ENCODE data around the gene ACTL8.

The ACTL8 gene

GRCh38 chr1:17713993-17714392 is 41.1 kb upstream of the ACTL8 start:
- Histone ChIP-seq H3K4me1 (ENCODE audit: low read length) (no peaks in the 10 kb centered on the region), H3F3A (ENCODE audit: insufficient read depth, low read length) (no peaks in the 10 kb centered on the region), H4K20me1 (ENCODE audit: insufficient read depth, low read length) (no peaks in the 10 kb centered on the region), H3K9me3 (replicated peaks; ENCODE audit: insufficient read depth, low read length) (no peaks in the 10 kb centered on the region), H3K79me2 (ENCODE audit: low read length) (no peaks in the 10 kb centered on the region), H3K4me3 (ENCODE audit: low read length) (no peak overlapping the region), H3K27me3 (replicated peaks; ENCODE audit: insufficient read depth, low read length) (peaks cover 96% of the 10 kb centered on the region), H3K9ac (ENCODE audit: low read length) (no peak overlapping the region), H3K4me2 (ENCODE audit: low read depth, low read length) (no peak overlapping the region), H3K9me2 (replicated peaks; ENCODE audit: insufficient read depth, low read length) (no peaks in the 10 kb centered on the region), H2AFZ (ENCODE audit: low read length) (no peak overlapping the region), H3K27ac (ENCODE audit: low read length) (no peak overlapping the region), H3K36me3 (replicated peaks; ENCODE audit: insufficient read depth, low read length) (no peaks in the 10 kb centered on the region)
- DNase-seq, result no peak
- TF ChIP-seq EZH2phosphoT487 (IDR thresholded peaks at IDR 0.05; ENCODE audit: low read length), result no peak
- TF ChIP-seq EZH2 (optimal IDR thresholded peaks at IDR 0.05; ENCODE audit: low read depth, low read length), result no peak
- TF ChIP-seq CTCF (IDR thresholded peaks at IDR 0.05; ENCODE audit: low read length), result no peak

DNA sequence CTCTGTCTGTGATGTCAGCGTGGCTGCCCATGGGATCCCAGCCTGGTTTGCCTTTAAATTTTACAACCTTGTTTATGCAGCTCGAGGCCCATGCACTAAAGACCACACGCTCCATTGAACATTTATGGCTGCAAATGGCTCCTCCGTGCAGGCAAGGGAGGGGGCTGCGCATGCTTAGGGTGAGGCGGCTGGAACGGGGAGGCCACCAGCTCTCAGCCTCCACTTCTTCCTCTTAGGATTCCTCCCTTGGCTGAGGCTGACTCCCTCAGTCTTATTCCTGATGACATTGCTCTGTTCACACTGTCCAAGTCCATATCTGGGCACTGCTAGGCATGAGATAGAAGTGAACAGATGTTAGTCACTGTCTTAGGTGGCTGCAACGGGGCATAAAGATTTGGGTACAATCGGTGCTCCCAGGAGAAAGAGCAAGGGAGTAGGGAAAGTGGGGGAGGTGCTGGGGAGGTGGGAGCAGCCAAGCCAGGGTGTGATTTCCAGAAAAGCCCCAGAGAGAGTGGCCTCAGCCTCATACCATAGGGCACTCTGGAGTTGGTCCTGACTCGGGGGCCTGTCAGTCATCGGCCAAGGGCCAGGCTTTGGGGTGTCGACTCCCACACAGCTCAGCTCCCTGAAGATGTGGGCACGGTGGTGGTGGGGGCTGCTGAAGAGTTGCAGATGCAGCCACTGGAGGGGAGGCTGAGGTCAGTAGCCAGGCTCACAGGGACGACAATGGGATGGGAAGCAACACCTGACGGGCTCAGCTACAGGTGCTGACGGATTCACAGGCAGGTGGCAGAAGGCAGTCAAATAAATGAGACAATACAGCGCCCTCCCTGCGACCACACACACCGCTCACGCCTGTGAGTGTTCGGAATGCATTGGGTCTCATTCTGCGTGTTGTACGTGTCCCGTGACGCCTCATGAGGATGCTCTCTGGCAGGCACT is 37.3 kb upstream of the ACTL8 start:
- no peak for DNase-seq

DNA sequence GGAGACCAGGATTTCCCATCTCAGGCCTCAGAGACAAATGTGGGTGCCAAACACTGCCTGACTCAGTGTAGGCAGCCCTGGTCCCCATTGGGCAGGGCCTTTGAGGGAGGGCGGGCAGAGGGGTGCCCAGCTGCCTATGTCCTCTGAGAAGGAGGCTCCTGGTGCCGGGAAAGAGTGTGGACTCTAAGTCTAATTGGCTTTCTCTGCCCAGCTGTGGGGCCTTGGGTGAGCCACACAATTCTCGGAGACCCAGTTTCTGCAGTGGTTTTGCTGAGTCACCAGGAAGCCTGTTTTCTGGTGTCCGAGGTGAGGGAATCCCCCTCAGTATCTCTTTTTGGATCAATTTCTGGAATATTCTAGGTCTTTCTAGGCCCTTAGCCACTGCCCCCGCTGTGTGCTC is 35.3 kb upstream of the ACTL8 start:
- no peak for DNase-seq
- Histone ChIP-seq H3K36me3 (replicated peaks; ENCODE audit: insufficient read depth, low read length) (no peaks in the 10 kb centered on the region), H3F3A (ENCODE audit: insufficient read depth, low read length) (no peaks in the 10 kb centered on the region), H3K79me2 (ENCODE audit: low read length) (no peaks in the 10 kb centered on the region), H2AFZ (ENCODE audit: low read length) (no peak overlapping the region), H3K27ac (ENCODE audit: low read length) (no peak overlapping the region), H3K9me3 (replicated peaks; ENCODE audit: insufficient read depth, low read length) (no peaks in the 10 kb centered on the region), H3K27me3 (replicated peaks; ENCODE audit: insufficient read depth, low read length) (peaks cover 95% of the 10 kb centered on the region), H3K4me2 (ENCODE audit: low read depth, low read length) (no peak overlapping the region), H3K4me1 (ENCODE audit: low read length) (no peaks in the 10 kb centered on the region), H3K9ac (ENCODE audit: low read length) (no peak overlapping the region), H4K20me1 (ENCODE audit: insufficient read depth, low read length) (no peaks in the 10 kb centered on the region), H3K4me3 (ENCODE audit: low read length) (no peak overlapping the region), H3K9me2 (replicated peaks; ENCODE audit: insufficient read depth, low read length) (no peaks in the 10 kb centered on the region)
- TF ChIP-seq EZH2phosphoT487 (IDR thresholded peaks at IDR 0.05; ENCODE audit: low read length) (no peak), EZH2 (optimal IDR thresholded peaks at IDR 0.05; ENCODE audit: low read depth, low read length) (no peak), CTCF (IDR thresholded peaks at IDR 0.05; ENCODE audit: low read length) (no peak)

More for the DNA sequence above, 37.3 kb upstream of the ACTL8 start:
- no peaks in the 10 kb centered on the region for H3K79me2 ChIP-seq (ENCODE audit: low read length)
- H3K4me2 ChIP-seq (ENCODE audit: low read depth, low read length), result no peak overlapping the region
- no peaks in the 10 kb centered on the region for H3K36me3 ChIP-seq (replicated peaks; ENCODE audit: insufficient read depth, low read length)
- no peaks in the 10 kb centered on the region for H3F3A ChIP-seq (ENCODE audit: insufficient read depth, low read length)
- no peaks in the 10 kb centered on the region for H4K20me1 ChIP-seq (ENCODE audit: insufficient read depth, low read length)
- no peaks in the 10 kb centered on the region for H3K4me1 ChIP-seq (ENCODE audit: low read length)
- no peak overlapping the region for H2AFZ ChIP-seq (ENCODE audit: low read length)
- no peak overlapping the region for H3K4me3 ChIP-seq (ENCODE audit: low read length)
- H3K27ac ChIP-seq (ENCODE audit: low read length), result no peak overlapping the region
- H3K9me3 ChIP-seq (replicated peaks; ENCODE audit: insufficient read depth, low read length), result no peaks in the 10 kb centered on the region
- peaks cover 94% of the 10 kb centered on the region for H3K27me3 ChIP-seq (replicated peaks; ENCODE audit: insufficient read depth, low read length)
- TF ChIP-seq CTCF (IDR thresholded peaks at IDR 0.05; ENCODE audit: low read length) (no peak), EZH2 (optimal IDR thresholded peaks at IDR 0.05; ENCODE audit: low read depth, low read length) (no peak), EZH2phosphoT487 (IDR thresholded peaks at IDR 0.05; ENCODE audit: low read length) (no peak)
- H3K9me2 ChIP-seq (replicated peaks; ENCODE audit: insufficient read depth, low read length), result no peaks in the 10 kb centered on the region
- no peak overlapping the region for H3K9ac ChIP-seq (ENCODE audit: low read length)
